ENCODE results near the gene PRLR.

Gene PRLR

DNA sequence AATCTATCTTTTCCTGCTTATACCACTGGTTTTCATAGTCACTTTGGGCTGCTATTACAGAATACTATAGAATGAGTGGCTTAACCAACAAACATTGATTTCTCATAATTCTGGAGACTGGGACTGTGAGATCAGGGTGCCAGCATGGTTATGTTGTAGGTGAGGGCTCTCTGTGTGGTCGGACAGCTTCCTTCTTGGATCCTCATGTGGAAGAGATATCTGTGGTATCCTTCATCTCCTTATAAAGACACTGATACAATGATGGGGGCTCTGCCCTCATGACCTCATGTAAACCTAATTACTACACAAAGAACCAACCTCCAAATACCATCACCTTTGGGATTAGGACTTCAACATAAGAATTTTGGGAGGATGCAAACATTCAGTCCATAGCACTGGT lies 13.9 kb upstream of the PRLR start:
- Histone ChIP-seq H3K27me3 (ENCODE audit: control insufficient read depth, low read length) (no peaks in the 10 kb centered on the region), H3K36me3 (ENCODE audit: control insufficient read depth, low read length) (no peaks in the 10 kb centered on the region)

DNA sequence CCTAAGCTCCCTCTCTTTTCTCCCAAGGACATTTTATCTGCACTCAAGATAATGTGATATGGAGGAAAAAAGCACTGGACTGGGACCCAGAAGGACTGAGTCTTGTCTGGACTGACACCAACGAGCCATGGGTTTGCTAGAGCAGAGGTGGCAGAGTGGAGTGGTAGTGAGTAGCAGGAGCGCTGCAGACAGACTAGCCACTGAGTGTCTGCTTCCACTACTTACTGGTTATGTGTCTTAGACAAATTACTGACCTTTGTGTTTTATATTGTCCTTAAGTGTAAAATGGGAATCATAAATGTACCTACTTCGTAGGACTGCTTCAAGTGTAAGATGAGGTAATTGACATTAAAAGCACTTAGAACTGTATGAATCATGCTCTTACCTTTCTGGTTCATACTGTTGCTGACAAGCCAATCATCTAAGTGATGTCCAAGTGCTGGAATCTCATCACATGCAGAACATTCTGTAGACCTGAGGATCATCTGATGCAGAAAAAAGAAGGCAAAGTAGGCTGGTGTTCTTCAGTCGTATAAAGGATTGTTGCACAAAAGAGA lies 12.5 kb upstream of the PRLR start:
- no peaks in the 10 kb centered on the region for H4K20me1 ChIP-seq (ENCODE audit: control insufficient read depth, insufficient read depth, low read depth, low read length)
- no peaks in the 10 kb centered on the region for H3K27me3 ChIP-seq (ENCODE audit: control insufficient read depth, low read length)
- TF ChIP-seq, protein P1, sequence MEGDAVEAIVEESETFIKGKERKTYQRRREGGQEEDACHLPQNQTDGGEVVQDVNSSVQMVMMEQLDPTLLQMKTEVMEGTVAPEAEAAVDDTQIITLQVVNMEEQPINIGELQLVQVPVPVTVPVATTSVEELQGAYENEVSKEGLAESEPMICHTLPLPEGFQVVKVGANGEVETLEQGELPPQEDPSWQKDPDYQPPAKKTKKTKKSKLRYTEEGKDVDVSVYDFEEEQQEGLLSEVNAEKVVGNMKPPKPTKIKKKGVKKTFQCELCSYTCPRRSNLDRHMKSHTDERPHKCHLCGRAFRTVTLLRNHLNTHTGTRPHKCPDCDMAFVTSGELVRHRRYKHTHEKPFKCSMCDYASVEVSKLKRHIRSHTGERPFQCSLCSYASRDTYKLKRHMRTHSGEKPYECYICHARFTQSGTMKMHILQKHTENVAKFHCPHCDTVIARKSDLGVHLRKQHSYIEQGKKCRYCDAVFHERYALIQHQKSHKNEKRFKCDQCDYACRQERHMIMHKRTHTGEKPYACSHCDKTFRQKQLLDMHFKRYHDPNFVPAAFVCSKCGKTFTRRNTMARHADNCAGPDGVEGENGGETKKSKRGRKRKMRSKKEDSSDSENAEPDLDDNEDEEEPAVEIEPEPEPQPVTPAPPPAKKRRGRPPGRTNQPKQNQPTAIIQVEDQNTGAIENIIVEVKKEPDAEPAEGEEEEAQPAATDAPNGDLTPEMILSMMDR (IDR thresholded peaks at IDR 0.05; ENCODE audit: low read depth, low read length, poor library complexity, severe bottlenecking): no peak
- TF ChIP-seq EZH2phosphoT487 (IDR thresholded peaks at IDR 0.05; ENCODE audit: borderline replicate concordance, low read length): no peak
- no peaks in the 10 kb centered on the region for H3K36me3 ChIP-seq (ENCODE audit: control insufficient read depth, low read length)
- no peaks in the 10 kb centered on the region for H3K9me2 ChIP-seq (replicated peaks; ENCODE audit: control insufficient read depth, low read length)
- H3K4me3 ChIP-seq (ENCODE audit: low read length): no peak overlapping the region
- no peak overlapping the region for H3K4me2 ChIP-seq (ENCODE audit: low read length)
- no peak overlapping the region for H3K27ac ChIP-seq (ENCODE audit: low read depth, low read length)
- H3F3A ChIP-seq (ENCODE audit: control insufficient read depth, insufficient read depth): no peaks in the 10 kb centered on the region
- no peaks in the 10 kb centered on the region for H3K9me3 ChIP-seq (ENCODE audit: control insufficient read depth, insufficient read depth, low read length)
- H3K79me2 ChIP-seq (ENCODE audit: control insufficient read depth, low read length): no peaks in the 10 kb centered on the region
- H3K4me1 ChIP-seq (ENCODE audit: control insufficient read depth, low read length): no peaks in the 10 kb centered on the region

More for the DNA sequence above, 13.9 kb upstream of the PRLR start:
- no peaks in the 10 kb centered on the region for H3K79me2 ChIP-seq (ENCODE audit: control insufficient read depth, low read length)
- no peaks in the 10 kb centered on the region for H4K20me1 ChIP-seq (ENCODE audit: control insufficient read depth, insufficient read depth, low read depth, low read length)
- no peak overlapping the region for H3K27ac ChIP-seq (ENCODE audit: low read depth, low read length)
- no peaks in the 10 kb centered on the region for H3K9me2 ChIP-seq (replicated peaks; ENCODE audit: control insufficient read depth, low read length)
- H3K4me3 ChIP-seq (ENCODE audit: low read length): no peak overlapping the region
- H3K4me1 ChIP-seq (ENCODE audit: control insufficient read depth, low read length): no peaks in the 10 kb centered on the region
- H3F3A ChIP-seq (ENCODE audit: control insufficient read depth, insufficient read depth): no peaks in the 10 kb centered on the region
- no peak overlapping the region for H3K4me2 ChIP-seq (ENCODE audit: low read length)
- no peaks in the 10 kb centered on the region for H3K9me3 ChIP-seq (ENCODE audit: control insufficient read depth, insufficient read depth, low read length)
- no peak for TF ChIP-seq EZH2phosphoT487 (IDR thresholded peaks at IDR 0.05; ENCODE audit: borderline replicate concordance, low read length)
- TF ChIP-seq, protein P1 (IDR thresholded peaks at IDR 0.05; ENCODE audit: low read depth, low read length, poor library complexity, severe bottlenecking): no peak

DNA sequence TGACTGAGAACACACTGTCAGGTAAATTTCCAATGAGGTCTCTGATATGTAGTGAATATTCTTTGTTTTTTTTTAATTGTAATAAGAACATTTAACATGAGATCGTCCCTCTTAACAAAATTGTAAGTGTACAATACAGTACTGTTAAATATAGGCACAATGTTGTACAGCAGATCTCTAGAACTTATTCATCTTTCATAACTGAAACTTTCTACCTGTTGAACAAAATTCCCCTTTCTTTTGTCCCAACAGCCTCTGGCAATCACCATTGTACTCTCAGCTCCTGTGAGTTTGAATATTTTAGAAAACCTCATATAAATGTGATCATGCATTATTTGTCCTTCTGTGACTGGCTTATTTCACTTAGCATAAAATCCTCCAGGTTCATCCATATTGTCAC lies 10.6 kb upstream of the PRLR start:
- no peaks in the 10 kb centered on the region for H3K79me2 ChIP-seq (ENCODE audit: control insufficient read depth, low read length)
- H3K4me3 ChIP-seq (ENCODE audit: low read length): no peak overlapping the region
- no peaks in the 10 kb centered on the region for H3K9me3 ChIP-seq (ENCODE audit: control insufficient read depth, insufficient read depth, low read length)
- H3F3A ChIP-seq (ENCODE audit: control insufficient read depth, insufficient read depth): no peaks in the 10 kb centered on the region
- no peak overlapping the region for H3K27ac ChIP-seq (ENCODE audit: low read depth, low read length)
- H3K9me2 ChIP-seq (replicated peaks; ENCODE audit: control insufficient read depth, low read length): no peaks in the 10 kb centered on the region
- no peaks in the 10 kb centered on the region for H3K4me1 ChIP-seq (ENCODE audit: control insufficient read depth, low read length)
- no peaks in the 10 kb centered on the region for H3K27me3 ChIP-seq (ENCODE audit: control insufficient read depth, low read length)
- no peaks in the 10 kb centered on the region for H4K20me1 ChIP-seq (ENCODE audit: control insufficient read depth, insufficient read depth, low read depth, low read length)
- H3K4me2 ChIP-seq (ENCODE audit: low read length): no peak overlapping the region
- H3K36me3 ChIP-seq (ENCODE audit: control insufficient read depth, low read length): no peaks in the 10 kb centered on the region
- TF ChIP-seq EZH2phosphoT487 (IDR thresholded peaks at IDR 0.05; ENCODE audit: borderline replicate concordance, low read length): no peak
- TF ChIP-seq, protein P1 (IDR thresholded peaks at IDR 0.05; ENCODE audit: low read depth, low read length, poor library complexity, severe bottlenecking): no peak

All from DOHH2 (cell line).